GM11168 (cell line): ENCODE results near the gene KCNIP2.
"Not testable (repeated sequence)": the region's sequence is repeated elsewhere in the genome, so short reads cannot be mapped to it uniquely, and the experiment has no call there.

Source experiments
- in situ Hi-C: fragments of 300-500 bp; cut with MboI; formaldehyde crosslinking; loops from one replicate; pipeline ENCODE4 v1.12.0; 2022; ENCODE audit warnings: low sequenced_read_pairs; ENCODE audit not compliant: unreplicated experiment

The KCNIP2 gene

GRCh38 chr10:101789231-101789630 lies 54.4 kb downstream of the KCNIP2 start:
- in situ Hi-C loops = not testable (repeated sequence)

- in situ Hi-C loops = no loop called here
Observed at GRCh38 chr10:101785801-101786200, 57.8 kb downstream of the KCNIP2 start.

GRCh38 chr10:101784558-101784957 lies 59.0 kb downstream of the KCNIP2 start:
- in situ Hi-C loops = no loop called here

GRCh38 chr10:101783736-101784118 lies 59.9 kb downstream of the KCNIP2 start:
- in situ Hi-C loops = no loop called here

GRCh38 chr10:101782811-101783735 lies 60.5 kb downstream of the KCNIP2 start, which contains the start of gene NPM3:
NPM3 (minus strand) TSS chr10:101783446; CDS start chr10:101783390, 56 bp downstream.
- in situ Hi-C loops = no loop called here

GRCh38 chr10:101781984-101782810 lies 61.4 kb downstream of the KCNIP2 start:
- in situ Hi-C loops = no loop called here

- in situ Hi-C loops = no loop called here
Observed at GRCh38 chr10:101781655-101781983, 62.0 kb downstream of the KCNIP2 start.

GRCh38 chr10:101780818-101781654 lies 62.6 kb downstream of the KCNIP2 start:
- in situ Hi-C loops = no loop called here

- in situ Hi-C loops = no loop called here
Observed at GRCh38 chr10:101780187-101780817, 63.3 kb downstream of the KCNIP2 start.

- in situ Hi-C loops = no loop called here
Observed at GRCh38 chr10:101779544-101780186, 63.9 kb downstream of the KCNIP2 start.

- in situ Hi-C loops = no loop called here
Observed at GRCh38 chr10:101778781-101779543, 64.6 kb downstream of the KCNIP2 start.

- in situ Hi-C loops = no loop called here
Observed at GRCh38 chr10:101778151-101778780, 65.3 kb downstream of the KCNIP2 start.

GRCh38 chr10:101777619-101778145 lies 65.9 kb downstream of the KCNIP2 start:
- in situ Hi-C loops = no loop called here

- in situ Hi-C loops = no loop called here
Observed at GRCh38 chr10:101776161-101776817, 67.3 kb downstream of the KCNIP2 start.
